Measurements from ENCODE around the gene DLGAP4.

- TF ChIP-seq SNAI2 (CRISPR knock-in tag; IDR thresholded peaks at IDR 0.05) (no peak), ZFP3 (CRISPR knock-in tag; IDR thresholded peaks at IDR 0.05) (no peak), TOX (CRISPR knock-in tag; IDR thresholded peaks at IDR 0.05; ENCODE audit: borderline replicate concordance) (no peak), OSR1 (CRISPR knock-in tag; IDR thresholded peaks at IDR 0.05) (no peak), RARB (CRISPR knock-in tag; IDR thresholded peaks at IDR 0.05) (no peak)
Measured at GRCh38 chr20:36386236-36386635, 80.1 kb downstream of the DLGAP4 start.

All from SK-N-SH treated with all-trans-retinoic acid at 6 μM for 48 hours (cell line).